GM13976 (cell line): ENCODE measurements around the gene TWSG1.

Source experiments
- DNase-seq: peaks from one replicate; pipeline ENCODE4 v3.0.0; 2012; ENCODE audit warnings: low spot score
- in situ Hi-C: fragments of 300-500 bp; cut with MboI; formaldehyde crosslinking; loops from one replicate; pipeline ENCODE4 v1.12.0; 2022; ENCODE audit warnings: low sequenced_read_pairs, mixed read lengths, inconsistent platforms; ENCODE audit not compliant: unreplicated experiment
- TF ChIP-seq, protein P1 (sequence below): IDR thresholded peaks from 2 replicates; pipeline ENCODE4 v1.5.1; 2012; ENCODE audit warnings: borderline replicate concordance, mild to moderate bottlenecking; ENCODE audit not compliant: insufficient read depth; ENCODE audit errors: extremely low read depth, missing control alignments, control extremely low read depth

TWSG1 gene

DNA sequence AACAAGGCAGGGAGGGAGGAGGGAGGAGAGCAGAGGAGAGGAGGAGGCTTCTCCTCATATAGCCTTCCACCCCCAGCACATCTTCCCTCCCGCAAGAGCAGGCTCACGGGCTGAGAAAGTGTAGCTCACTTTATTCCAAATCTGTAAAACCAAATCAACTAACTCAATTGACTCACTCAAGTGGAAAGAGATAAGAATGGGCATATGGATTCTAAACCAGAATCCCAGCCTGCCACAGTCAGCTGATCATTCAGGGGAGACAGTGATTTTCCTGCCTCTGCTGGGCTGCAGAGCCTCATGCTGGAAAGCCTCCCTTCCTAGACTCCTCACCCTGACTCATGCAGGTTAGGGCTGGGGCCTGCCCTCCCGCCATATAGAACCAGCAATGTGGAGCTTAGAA is 4.2 kb upstream of the TWSG1 start:
- TF ChIP-seq, protein P1, sequence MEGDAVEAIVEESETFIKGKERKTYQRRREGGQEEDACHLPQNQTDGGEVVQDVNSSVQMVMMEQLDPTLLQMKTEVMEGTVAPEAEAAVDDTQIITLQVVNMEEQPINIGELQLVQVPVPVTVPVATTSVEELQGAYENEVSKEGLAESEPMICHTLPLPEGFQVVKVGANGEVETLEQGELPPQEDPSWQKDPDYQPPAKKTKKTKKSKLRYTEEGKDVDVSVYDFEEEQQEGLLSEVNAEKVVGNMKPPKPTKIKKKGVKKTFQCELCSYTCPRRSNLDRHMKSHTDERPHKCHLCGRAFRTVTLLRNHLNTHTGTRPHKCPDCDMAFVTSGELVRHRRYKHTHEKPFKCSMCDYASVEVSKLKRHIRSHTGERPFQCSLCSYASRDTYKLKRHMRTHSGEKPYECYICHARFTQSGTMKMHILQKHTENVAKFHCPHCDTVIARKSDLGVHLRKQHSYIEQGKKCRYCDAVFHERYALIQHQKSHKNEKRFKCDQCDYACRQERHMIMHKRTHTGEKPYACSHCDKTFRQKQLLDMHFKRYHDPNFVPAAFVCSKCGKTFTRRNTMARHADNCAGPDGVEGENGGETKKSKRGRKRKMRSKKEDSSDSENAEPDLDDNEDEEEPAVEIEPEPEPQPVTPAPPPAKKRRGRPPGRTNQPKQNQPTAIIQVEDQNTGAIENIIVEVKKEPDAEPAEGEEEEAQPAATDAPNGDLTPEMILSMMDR, result no peak
- in situ Hi-C loops, result loop anchor here (10.0 kb wide), 1 partner anchor 256 kb away; no protein-coding TSS in a partner anchor
- no peak for DNase-seq

DNA sequence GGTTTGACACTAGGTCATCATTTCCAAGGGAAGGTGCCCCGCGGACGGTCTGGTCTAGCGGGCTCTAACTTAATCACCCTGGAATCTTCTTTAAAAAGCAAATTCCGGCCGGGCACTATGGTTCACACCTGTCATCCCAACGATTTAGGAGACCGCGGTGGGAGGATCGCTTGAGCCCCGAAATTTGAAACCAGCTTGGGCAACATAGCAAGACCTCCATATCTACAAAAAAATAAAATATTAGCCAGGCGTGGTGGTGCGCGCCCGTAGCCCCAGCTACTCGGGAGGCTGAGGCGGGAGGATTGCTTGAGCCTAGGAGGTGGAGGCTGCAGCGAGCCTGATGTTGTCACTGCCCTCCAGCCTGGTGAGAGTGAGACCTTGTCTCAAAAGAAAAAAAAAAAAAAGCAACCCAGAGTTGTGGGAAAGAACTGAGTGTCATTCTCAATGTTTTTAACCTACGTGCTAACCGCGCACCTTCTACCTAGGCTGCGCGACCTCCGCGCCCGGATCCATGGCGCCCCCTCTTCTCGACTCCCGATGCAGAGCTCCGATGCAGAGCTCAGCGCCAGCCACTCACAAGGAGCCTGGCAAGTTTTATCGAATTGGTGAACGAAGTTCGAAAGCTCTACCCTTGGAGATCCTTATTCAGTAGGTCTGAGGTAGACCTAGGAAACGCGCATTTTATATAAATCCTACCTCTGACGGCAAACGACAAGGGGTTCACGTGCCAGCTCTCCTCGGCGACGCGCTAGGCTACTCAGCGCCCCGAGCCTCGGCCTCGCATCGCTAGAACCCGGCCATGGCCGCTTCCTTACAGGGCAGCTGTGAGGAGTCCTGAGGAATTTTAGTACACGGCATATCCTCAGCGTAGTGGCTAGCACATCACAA is 888 bp upstream of the TWSG1 start:
- TF ChIP-seq, protein P1, result no peak
- in situ Hi-C loops, result loop anchor here (10.0 kb wide), 1 partner anchor 259 kb away; no protein-coding TSS in a partner anchor
- DNase-seq, result no peak

DNA sequence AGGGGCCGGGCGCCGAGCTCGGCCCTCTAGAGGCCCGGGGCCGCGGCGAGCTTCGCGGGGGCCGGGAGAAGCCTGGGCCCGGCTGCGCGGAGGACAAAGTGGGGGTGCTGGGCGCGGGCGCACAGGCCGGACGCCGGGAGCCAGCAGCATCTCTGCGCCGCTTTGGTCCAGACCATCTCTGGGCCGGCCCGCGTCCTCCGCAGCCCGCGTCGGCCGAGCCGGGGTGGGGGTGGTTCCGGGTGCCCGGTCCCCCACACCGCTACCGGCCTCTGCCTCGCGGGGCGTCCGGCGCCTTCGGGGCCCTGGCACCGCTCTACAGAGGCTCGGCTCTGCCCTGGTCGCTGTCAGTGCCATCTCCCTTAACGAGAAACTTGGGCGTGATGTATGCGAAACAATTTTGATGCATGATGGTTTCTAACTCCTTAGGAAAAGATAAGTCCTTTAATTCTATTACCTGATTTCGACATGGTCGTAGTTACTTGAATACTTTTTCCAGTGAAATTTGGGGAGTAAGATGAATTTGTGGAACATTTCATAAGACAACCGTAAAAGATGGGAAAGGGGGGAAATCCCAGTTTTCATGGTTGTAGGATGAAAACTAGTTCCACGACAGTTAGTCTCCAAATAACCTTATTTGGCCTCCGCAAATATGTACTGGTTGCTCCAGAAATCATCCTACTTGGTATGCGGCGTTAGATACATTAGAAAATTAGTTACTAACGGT is 562 bp downstream of the TWSG1 start:
- TF ChIP-seq, protein P1, result no peak
- in situ Hi-C loops, result loop anchor here (10.0 kb wide), 1 partner anchor 260 kb away; no protein-coding TSS in a partner anchor
- DNase-seq, result peak; percentile 50

DNA sequence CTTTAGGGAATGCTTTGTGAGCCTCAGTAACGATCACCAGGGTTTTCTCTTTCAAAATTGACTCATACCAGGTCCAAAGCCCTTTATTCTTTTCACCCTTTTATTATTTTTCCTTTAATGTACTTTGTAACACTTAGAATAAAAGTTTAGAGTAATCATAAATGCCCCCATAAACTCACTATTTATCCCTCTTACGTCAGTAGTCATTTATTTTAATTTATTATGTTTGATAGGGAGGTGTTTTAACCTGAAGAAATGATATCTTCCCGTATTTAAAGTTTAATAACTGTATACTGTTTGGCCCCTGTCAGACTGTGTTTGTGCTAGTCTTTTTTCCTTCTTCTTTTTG is 1.1 kb downstream of the TWSG1 start:
- no peak for DNase-seq
- TF ChIP-seq, protein P1, result no peak
- in situ Hi-C loops, result loop anchor here (10.0 kb wide), 1 partner anchor 261 kb away; no protein-coding TSS in a partner anchor

DNA sequence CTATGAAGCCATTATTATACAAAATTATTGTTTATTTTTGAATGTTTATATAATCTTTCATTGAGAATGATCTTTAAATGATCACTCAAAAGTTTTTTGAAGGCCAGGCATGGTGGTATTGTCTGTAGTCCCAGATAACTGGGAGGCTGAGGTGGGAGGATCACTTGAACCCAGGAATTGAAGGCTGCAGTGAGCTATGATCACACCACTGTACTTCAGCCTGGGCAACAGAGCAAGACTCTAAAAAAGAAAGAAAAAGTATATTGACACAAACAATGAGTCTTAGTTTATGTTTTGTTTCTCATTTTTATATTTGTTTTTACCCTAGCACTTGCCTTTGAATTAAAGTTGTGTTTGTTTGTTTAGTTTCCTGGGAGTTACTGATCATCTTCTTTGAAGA is 2.3 kb downstream of the TWSG1 start:
- no peak for DNase-seq
- in situ Hi-C loops, result loop anchor here (10.0 kb wide), 1 partner anchor 262 kb away; no protein-coding TSS in a partner anchor
- TF ChIP-seq, protein P1, result no peak

DNA sequence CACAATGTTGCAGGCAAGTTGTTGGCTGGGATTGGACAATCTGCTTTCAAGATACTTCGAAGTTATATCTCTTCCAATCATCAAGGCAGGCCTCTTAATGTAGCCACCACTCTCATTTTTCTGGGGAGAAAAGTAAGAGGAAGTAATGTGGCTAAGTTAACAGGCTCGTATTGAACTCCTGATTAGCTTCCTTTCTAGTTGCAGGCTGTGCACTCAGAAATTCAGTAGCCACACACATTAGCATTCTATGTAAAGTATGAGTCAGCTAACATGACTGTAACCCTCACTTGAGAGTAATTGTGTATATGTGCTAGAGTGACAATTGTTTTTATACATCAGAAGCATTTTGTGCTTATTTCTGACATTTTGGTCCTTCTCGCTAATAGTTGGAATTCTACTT is 3.3 kb downstream of the TWSG1 start:
- in situ Hi-C loops, result loop anchor here (10.0 kb wide), 1 partner anchor 263 kb away; no protein-coding TSS in a partner anchor
- peak; percentile 33 for DNase-seq
- TF ChIP-seq, protein P1, result no peak
